Upper lobe of left lung (tissue), 4 donors: Measurements from ENCODE around the gene RNF150.

Source experiments
- EP300 ChIP-seq, 4 donors: sonication (generic); formaldehyde crosslinking; IDR thresholded peaks; one replicate each; pipeline ENCODE4 v1.5.1; 2017; ENCODE audit warnings: antibody characterized with exemption in 4 of 4, control low read depth in 2 of 4
- POLR2AphosphoS5 ChIP-seq, 2 donors: sonication (generic); formaldehyde crosslinking; IDR thresholded peaks; one replicate each; pipeline ENCODE4 v1.5.1; 2017; ENCODE audit warnings: antibody characterized with exemption in 2 of 2
- TF ChIP-seq, protein P1 (sequence below), 6 experiments: fragments of 450-650 bp in 4 of 6; fragments of 200-600 bp in 2 of 6; sonication (generic) in 2 of 6; IDR thresholded peaks; one replicate each; pipeline ENCODE4 v1.5.1; 2016 to 2019; ENCODE audit warnings: antibody characterized with exemption in 6 of 6

DNA sequence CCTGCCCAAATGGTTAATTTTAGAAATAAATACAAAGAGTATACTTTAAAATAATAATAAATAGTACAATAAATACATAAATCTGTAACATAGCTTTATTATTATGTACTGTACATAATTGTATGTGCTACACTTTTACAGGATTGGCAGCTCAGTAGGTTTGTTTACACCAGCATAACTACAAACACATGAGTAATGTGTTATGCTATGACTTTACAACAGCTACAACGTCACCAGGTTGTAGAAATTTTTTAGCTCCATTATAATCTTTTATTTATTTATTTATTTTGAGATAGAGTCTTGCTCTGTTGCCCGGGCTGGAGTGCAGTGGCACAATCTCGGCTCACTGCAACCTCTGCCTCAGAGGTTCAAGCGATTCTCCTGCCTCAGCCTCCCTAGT, 31.8 kb downstream of the RNF150 start:
- TF ChIP-seq, protein P1, sequence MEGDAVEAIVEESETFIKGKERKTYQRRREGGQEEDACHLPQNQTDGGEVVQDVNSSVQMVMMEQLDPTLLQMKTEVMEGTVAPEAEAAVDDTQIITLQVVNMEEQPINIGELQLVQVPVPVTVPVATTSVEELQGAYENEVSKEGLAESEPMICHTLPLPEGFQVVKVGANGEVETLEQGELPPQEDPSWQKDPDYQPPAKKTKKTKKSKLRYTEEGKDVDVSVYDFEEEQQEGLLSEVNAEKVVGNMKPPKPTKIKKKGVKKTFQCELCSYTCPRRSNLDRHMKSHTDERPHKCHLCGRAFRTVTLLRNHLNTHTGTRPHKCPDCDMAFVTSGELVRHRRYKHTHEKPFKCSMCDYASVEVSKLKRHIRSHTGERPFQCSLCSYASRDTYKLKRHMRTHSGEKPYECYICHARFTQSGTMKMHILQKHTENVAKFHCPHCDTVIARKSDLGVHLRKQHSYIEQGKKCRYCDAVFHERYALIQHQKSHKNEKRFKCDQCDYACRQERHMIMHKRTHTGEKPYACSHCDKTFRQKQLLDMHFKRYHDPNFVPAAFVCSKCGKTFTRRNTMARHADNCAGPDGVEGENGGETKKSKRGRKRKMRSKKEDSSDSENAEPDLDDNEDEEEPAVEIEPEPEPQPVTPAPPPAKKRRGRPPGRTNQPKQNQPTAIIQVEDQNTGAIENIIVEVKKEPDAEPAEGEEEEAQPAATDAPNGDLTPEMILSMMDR (IDR thresholded peaks at IDR 0.05), result no peak
- no peak for TF ChIP-seq POLR2AphosphoS5 (IDR thresholded peaks at IDR 0.05)
- TF ChIP-seq EP300 (IDR thresholded peaks at IDR 0.05), result no peak
